ENCODE data around the gene CCZ1.
"Not testable (repeated sequence)": the region's sequence is repeated elsewhere in the genome, so short reads cannot be mapped to it uniquely, and the experiment has no call there.

Gene CCZ1

GRCh38 chr7:5898480-5899224, at the start of gene CCZ1:
Gene CCZ1, plus strand, starts transcription at chr7:5898733. Its CDS starts 67 bp downstream, at chr7:5898800.
- Mint-ChIP-seq H3K27ac (peak within 1 kb of the TSS; percentile 86), H3K4me3 (peak within 1 kb of the TSS; percentile 87)
- H3K27me3 Mint-ChIP-seq; H3K4me1 Mint-ChIP-seq (ENCODE audit: low read depth); H3K36me3 Mint-ChIP-seq; H3K9me3 Mint-ChIP-seq (ENCODE audit: low read depth): not testable (repeated sequence)

DNA sequence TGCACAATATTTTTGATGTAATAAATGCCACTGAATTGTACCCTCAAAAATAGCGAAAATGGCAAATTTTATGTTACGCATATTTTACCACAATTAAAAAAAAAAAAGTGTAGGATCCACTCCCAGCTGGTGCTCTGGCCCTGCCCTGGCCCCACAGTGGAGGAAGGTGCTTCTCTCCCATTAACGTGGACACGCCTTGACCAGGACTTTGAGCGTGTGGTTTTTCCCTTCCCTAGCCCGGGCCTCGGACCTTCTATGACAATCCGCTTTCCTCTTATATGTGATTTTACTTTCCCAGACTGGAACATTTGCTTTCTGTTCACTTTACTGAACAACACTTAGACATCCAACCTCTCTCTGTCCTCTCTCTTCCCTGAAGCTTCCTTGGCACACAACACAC, 47.6 kb upstream of the CCZ1 start:
- H3K36me3 Mint-ChIP-seq = no peaks in the 10 kb centered on the region
- no peaks in the 10 kb centered on the region for H3K4me1 Mint-ChIP-seq (ENCODE audit: low read depth)
- no peak overlapping the region for H3K4me3 Mint-ChIP-seq
- no peaks in the 10 kb centered on the region for H3K9me3 Mint-ChIP-seq (ENCODE audit: low read depth)
- no peaks in the 10 kb centered on the region for H3K27me3 Mint-ChIP-seq
- H3K27ac Mint-ChIP-seq = no peak overlapping the region

GRCh38 chr7:5854738-5855137, 43.8 kb upstream of the CCZ1 start:
- Mint-ChIP-seq H3K4me3 (no peak overlapping the region), H3K27me3 (no peaks in the 10 kb centered on the region), H3K36me3 (no peaks in the 10 kb centered on the region), H3K4me1 (ENCODE audit: low read depth) (peaks cover 14% of the 10 kb centered on the region), H3K27ac (no peak overlapping the region), H3K9me3 (ENCODE audit: low read depth) (no peaks in the 10 kb centered on the region)

GRCh38 chr7:5857041-5857575, 41.4 kb upstream of the CCZ1 start:
- H3K27ac Mint-ChIP-seq; H3K36me3 Mint-ChIP-seq; H3K27me3 Mint-ChIP-seq; H3K9me3 Mint-ChIP-seq (ENCODE audit: low read depth); H3K4me3 Mint-ChIP-seq: not testable (repeated sequence)
- peaks cover 14% of the 10 kb centered on the region for H3K4me1 Mint-ChIP-seq (ENCODE audit: low read depth)

GRCh38 chr7:5858494-5858893, 40.0 kb upstream of the CCZ1 start:
- not testable (repeated sequence) for H3K27me3 Mint-ChIP-seq; H3K36me3 Mint-ChIP-seq; H3K4me3 Mint-ChIP-seq; H3K9me3 Mint-ChIP-seq (ENCODE audit: low read depth)
- Mint-ChIP-seq H3K4me1 (ENCODE audit: low read depth) (peaks cover 14% of the 10 kb centered on the region), H3K27ac (peak overlapping the region; percentile 72)

- H3K27me3 Mint-ChIP-seq; H3K36me3 Mint-ChIP-seq; H3K9me3 Mint-ChIP-seq (ENCODE audit: low read depth): not testable (repeated sequence)
These were observed 37.3 kb upstream of the CCZ1 start for GRCh38 chr7:5861281-5861680.

DNA sequence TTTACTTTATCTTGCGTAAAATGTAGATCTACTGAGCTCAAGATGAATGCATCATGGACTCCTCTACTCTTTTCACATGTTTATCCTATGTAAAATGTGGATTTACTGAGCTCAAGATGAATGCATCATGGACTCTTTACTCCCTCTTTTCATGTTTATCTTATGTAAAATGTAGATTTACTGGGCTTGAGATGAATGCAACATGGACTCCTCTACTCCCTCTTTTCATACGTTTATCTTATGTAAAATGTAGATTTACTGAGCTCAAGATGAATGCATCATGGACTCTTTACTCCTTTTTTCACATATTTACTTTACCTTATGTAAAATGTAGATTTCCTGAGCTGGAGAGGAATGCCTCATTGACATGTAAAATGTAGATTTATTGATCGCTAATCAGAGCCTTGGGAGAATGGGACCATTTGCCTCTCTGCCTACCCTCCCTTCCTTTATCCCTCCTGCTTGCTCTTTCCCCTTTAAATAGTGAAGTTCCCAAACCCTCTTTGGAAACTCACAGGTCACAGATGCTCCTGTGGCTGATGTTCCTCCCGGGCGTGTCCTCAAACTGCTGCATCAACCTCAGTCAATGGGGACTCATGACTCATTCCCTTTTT, 35.7 kb upstream of the CCZ1 start:
- not testable (repeated sequence) for H3K9me3 Mint-ChIP-seq (ENCODE audit: low read depth); H3K36me3 Mint-ChIP-seq; H3K27ac Mint-ChIP-seq; H3K27me3 Mint-ChIP-seq; H3K4me3 Mint-ChIP-seq
- peaks cover 11% of the 10 kb centered on the region for H3K4me1 Mint-ChIP-seq (ENCODE audit: low read depth)

More at GRCh38 chr7:5861281-5861680, 37.3 kb upstream of the CCZ1 start:
- H3K4me3 Mint-ChIP-seq, H3K27ac Mint-ChIP-seq: not testable (repeated sequence)
- H3K4me1 Mint-ChIP-seq (ENCODE audit: low read depth) = peaks cover 14% of the 10 kb centered on the region

GRCh38 chr7:5865279-5865931, 33.1 kb upstream of the CCZ1 start:
- not testable (repeated sequence) for H3K36me3 Mint-ChIP-seq; H3K27ac Mint-ChIP-seq; H3K4me1 Mint-ChIP-seq (ENCODE audit: low read depth); H3K27me3 Mint-ChIP-seq; H3K9me3 Mint-ChIP-seq (ENCODE audit: low read depth); H3K4me3 Mint-ChIP-seq

DNA sequence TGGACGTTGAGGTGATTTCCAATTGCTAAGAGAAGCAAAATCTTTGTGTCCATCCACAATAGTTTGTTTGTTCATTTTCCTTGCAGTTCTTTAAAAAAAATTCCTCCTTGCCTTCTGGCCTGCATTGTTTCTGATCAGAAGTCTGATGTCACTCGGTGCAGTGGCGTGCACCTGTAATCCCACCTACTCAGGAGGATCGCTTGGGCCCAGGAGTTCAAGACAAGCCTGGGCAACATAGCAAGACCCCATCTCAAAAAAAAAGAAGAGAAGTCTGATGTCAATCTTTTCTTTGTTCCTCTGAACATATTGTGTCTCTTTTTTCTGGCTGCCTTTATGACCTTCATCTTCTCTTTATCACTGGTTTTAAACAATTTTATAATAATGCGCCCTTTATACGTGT, 31.5 kb upstream of the CCZ1 start:
- Mint-ChIP-seq H3K27ac (no peak overlapping the region), H3K36me3 (peaks cover 6% of the 10 kb centered on the region), H3K4me3 (no peak overlapping the region), H3K27me3 (no peaks in the 10 kb centered on the region), H3K4me1 (ENCODE audit: low read depth) (no peaks in the 10 kb centered on the region), H3K9me3 (ENCODE audit: low read depth) (no peaks in the 10 kb centered on the region)

DNA sequence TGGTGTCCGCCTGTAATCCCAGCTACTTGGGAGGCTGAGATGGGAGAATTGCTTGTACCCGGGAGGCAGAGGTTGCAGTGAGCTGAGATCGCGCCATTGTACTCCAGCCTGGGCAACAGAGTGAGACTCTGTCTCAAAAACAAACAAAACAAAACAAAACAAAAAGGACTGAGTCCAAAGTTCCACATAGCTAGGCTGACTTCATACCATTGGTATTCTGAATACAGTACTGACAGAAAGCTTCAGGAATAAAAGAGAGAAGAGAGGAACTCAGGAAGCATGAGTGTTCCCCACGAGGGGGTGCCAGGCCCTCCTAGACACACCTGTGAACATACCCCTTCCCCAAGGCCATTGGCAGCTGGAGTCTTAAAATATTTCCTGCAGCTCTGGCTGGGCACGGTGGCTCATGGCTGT, 29.6 kb upstream of the CCZ1 start:
- H3K27ac Mint-ChIP-seq; H3K4me1 Mint-ChIP-seq (ENCODE audit: low read depth); H3K36me3 Mint-ChIP-seq; H3K4me3 Mint-ChIP-seq; H3K27me3 Mint-ChIP-seq; H3K9me3 Mint-ChIP-seq (ENCODE audit: low read depth): not testable (repeated sequence)

DNA sequence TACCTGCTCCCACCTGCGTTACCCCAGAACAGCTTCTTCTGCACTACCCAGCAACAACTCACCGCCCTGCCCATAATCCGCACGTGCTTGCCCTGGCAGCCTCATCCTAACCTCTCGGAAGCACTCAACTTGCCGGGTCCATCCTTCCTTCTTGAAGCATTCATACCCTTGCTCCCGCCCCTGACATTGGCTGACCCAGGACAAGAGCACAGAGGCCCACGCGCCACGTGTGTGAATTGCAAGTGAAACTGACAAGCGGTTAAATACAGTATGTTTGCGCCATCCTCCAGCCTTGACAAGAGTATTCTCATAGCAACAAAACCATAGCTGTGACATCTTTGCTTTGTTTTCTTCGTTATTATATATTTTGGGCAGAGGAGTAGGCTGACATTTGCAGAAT, 28.8 kb upstream of the CCZ1 start:
- no peaks in the 10 kb centered on the region for H3K4me1 Mint-ChIP-seq (ENCODE audit: low read depth)
- no peaks in the 10 kb centered on the region for H3K9me3 Mint-ChIP-seq (ENCODE audit: low read depth)
- H3K27me3 Mint-ChIP-seq = no peaks in the 10 kb centered on the region
- H3K4me3 Mint-ChIP-seq = no peak overlapping the region
- H3K27ac Mint-ChIP-seq = no peak overlapping the region
- H3K36me3 Mint-ChIP-seq = peaks cover 3% of the 10 kb centered on the region

DNA sequence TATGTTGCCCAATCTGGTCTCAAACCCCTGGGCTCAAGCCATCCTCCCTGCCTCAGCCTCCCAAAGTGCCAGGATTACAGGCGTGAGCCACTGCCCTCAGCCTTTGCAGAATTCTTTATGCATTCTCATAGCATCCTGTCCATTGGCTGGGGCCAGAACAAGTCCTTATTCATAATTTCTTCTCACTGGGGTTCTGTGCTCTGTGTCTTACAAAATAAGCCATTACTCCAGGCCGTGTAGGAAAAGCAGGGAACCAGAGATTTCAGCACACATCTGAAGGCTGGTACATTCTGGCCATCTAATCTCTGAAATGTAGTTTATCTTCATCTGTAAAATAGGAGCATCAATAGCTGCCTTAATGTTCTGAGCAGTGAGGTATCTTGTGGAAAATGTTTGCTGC, 28.2 kb upstream of the CCZ1 start:
- H3K4me3 Mint-ChIP-seq = no peak overlapping the region
- no peaks in the 10 kb centered on the region for H3K27me3 Mint-ChIP-seq
- no peaks in the 10 kb centered on the region for H3K9me3 Mint-ChIP-seq (ENCODE audit: low read depth)
- H3K27ac Mint-ChIP-seq = no peak overlapping the region
- peaks cover 3% of the 10 kb centered on the region for H3K36me3 Mint-ChIP-seq
- no peaks in the 10 kb centered on the region for H3K4me1 Mint-ChIP-seq (ENCODE audit: low read depth)

DNA sequence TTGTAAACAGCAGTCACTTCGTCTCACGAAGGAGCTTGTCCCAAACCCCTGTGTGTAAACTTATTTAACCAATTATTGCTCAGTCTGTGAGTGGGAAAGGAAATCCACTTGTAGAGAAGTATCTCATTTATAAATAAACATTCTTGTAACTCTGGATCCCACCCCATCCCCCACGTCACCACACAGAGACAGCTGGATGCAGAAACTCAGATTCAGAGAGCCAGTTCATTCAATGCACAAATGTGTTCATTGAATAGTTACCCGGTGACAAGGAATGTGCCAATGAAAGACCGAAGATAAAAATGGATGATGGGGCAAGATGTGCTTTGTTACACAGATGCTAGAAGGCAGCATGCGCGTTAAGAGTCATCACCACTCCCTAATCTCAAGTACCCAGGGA, 26.2 kb upstream of the CCZ1 start:
- no peaks in the 10 kb centered on the region for H3K4me1 Mint-ChIP-seq (ENCODE audit: low read depth)
- H3K27ac Mint-ChIP-seq = no peak overlapping the region
- no peaks in the 10 kb centered on the region for H3K9me3 Mint-ChIP-seq (ENCODE audit: low read depth)
- H3K27me3 Mint-ChIP-seq = no peaks in the 10 kb centered on the region
- peaks cover 2% of the 10 kb centered on the region for H3K36me3 Mint-ChIP-seq
- H3K4me3 Mint-ChIP-seq = no peak overlapping the region

- H3K27me3 Mint-ChIP-seq; H3K4me1 Mint-ChIP-seq (ENCODE audit: low read depth); H3K9me3 Mint-ChIP-seq (ENCODE audit: low read depth); H3K27ac Mint-ChIP-seq; H3K36me3 Mint-ChIP-seq; H3K4me3 Mint-ChIP-seq: not testable (repeated sequence)
These were observed 18.9 kb upstream of the CCZ1 start for GRCh38 chr7:5879591-5879990.

GRCh38 chr7:5880106-5880505, 18.4 kb upstream of the CCZ1 start:
- H3K27me3 Mint-ChIP-seq; H3K9me3 Mint-ChIP-seq (ENCODE audit: low read depth); H3K27ac Mint-ChIP-seq; H3K4me3 Mint-ChIP-seq; H3K36me3 Mint-ChIP-seq; H3K4me1 Mint-ChIP-seq (ENCODE audit: low read depth): not testable (repeated sequence)

Measured in activated naive CD8-positive, alpha-beta T cell (primary cell).